Measurements from ENCODE around the gene TNS1. TPM values are rescaled to one million over a fixed set of nuclear protein-coding genes. Genes with fewer than 3 reads are reported as not detected.

Gene TNS1
- total RNA-seq, 2 donors from 2014 or later, result 0.80 to 16.8 TPM

GRCh38 chr2:217955881-217956493 is 46.8 kb downstream of the TNS1 start:
- DNase-seq, result no peak
- H3K9me3 ChIP-seq (ENCODE audit: control insufficient read depth, low read length, poor library complexity, severe bottlenecking), result no peaks in the 10 kb centered on the region
- ATAC-seq, result no peak
- H3K4me3 Mint-ChIP-seq, result no peak overlapping the region
- H3K4me1 Mint-ChIP-seq, result no peaks in the 10 kb centered on the region
- peaks cover 60% of the 10 kb centered on the region for H3K27me3 Mint-ChIP-seq
- H3K36me3 Mint-ChIP-seq (ENCODE audit: low read depth), result peaks cover 3% of the 10 kb centered on the region
- no peak overlapping the region for H3K27ac Mint-ChIP-seq

DNA sequence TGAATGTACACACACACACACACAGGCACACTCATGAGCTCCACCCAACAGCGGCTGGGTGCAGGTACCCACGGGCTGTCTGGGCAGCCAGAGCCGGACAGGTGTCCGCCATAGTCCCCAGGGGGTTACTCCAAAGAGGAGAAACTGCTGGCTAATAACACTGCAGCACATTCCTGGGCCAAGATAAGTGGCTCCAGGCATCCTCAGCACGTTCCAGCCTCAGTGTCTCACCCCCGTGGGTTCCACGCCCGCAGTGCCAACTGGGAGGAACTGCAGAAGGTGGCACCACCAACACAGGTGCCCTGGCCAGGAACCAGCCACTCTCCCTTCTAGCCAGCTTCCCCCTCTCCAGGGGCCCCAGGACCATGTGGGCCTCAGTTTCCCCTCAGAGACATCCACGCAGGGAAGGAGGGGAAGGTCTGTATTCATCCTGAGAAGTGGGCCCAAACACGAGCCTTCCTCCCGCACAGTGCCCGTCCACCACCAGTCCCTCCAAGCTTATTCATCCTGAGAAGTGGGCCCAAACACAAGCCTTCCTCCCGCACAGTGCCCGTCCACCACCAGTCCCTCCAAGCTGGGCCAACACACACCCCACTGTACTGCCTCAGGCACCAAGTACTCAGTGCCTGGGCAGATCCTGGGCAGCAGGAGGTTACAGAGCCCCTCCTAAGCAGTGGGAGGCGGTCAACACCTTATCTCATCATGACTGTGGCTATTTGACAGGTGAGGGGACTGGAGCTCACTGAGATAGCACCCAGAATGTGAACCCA is 47.6 kb downstream of the TNS1 start:
- no peak overlapping the region for H3K4me3 Mint-ChIP-seq
- DNase-seq (no peak), ATAC-seq (no peak)
- H3K27ac Mint-ChIP-seq, result no peak overlapping the region
- peaks cover 3% of the 10 kb centered on the region for H3K36me3 Mint-ChIP-seq (ENCODE audit: low read depth)
- H3K27me3 Mint-ChIP-seq, result peaks cover 65% of the 10 kb centered on the region
- H3K9me3 ChIP-seq (ENCODE audit: control insufficient read depth, low read length, poor library complexity, severe bottlenecking), result no peaks in the 10 kb centered on the region
- H3K4me1 Mint-ChIP-seq, result no peaks in the 10 kb centered on the region

GRCh38 chr2:217954469-217954868 is 48.3 kb downstream of the TNS1 start:
- DNase-seq (no peak), ATAC-seq (no peak)
- peaks cover 65% of the 10 kb centered on the region for H3K27me3 Mint-ChIP-seq

GRCh38 chr2:217954051-217954450 is 48.7 kb downstream of the TNS1 start:
- Mint-ChIP-seq H3K4me1 (peaks cover 2% of the 10 kb centered on the region), H3K36me3 (ENCODE audit: low read depth) (peaks cover 6% of the 10 kb centered on the region), H3K27ac (no peak overlapping the region), H3K27me3 (peaks cover 65% of the 10 kb centered on the region), H3K4me3 (no peak overlapping the region)
- H3K9me3 ChIP-seq (ENCODE audit: control insufficient read depth, low read length, poor library complexity, severe bottlenecking), result no peaks in the 10 kb centered on the region
- ATAC-seq (no peak), DNase-seq (no peak)

More at GRCh38 chr2:217954469-217954868, 48.3 kb downstream of the TNS1 start:
- Mint-ChIP-seq H3K36me3 (ENCODE audit: low read depth) (peaks cover 5% of the 10 kb centered on the region), H3K4me1 (peaks cover 1% of the 10 kb centered on the region), H3K4me3 (no peak overlapping the region), H3K27ac (no peak overlapping the region)
- H3K9me3 ChIP-seq (ENCODE audit: control insufficient read depth, low read length, poor library complexity, severe bottlenecking), result no peaks in the 10 kb centered on the region

DNA sequence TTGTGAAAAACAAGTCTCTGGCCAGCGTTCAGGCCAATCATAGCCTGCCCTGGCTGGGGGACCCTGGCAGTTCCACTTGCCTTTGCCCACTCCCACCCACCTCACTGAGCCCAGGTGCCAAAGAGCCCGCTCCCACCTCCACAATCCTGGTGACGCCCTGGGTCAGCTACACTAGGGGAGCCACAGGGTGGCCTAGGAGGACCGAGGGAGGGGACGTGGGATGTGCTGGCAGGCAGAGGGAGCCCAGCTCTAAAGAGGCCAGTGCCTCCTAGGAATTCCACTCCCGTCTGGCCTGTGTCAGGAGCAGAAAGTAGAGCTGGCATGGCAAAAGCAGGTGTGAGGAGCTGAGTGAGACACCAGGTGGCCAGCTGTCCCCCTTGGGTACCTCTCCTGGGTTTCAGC is 49.3 kb downstream of the TNS1 start:
- no peak overlapping the region for H3K4me3 Mint-ChIP-seq
- H3K27me3 Mint-ChIP-seq, result peaks cover 69% of the 10 kb centered on the region
- H3K4me1 Mint-ChIP-seq, result peaks cover 2% of the 10 kb centered on the region
- DNase-seq (no peak), ATAC-seq (no peak)
- H3K9me3 ChIP-seq (ENCODE audit: control insufficient read depth, low read length, poor library complexity, severe bottlenecking), result no peaks in the 10 kb centered on the region
- H3K36me3 Mint-ChIP-seq (ENCODE audit: low read depth), result peaks cover 6% of the 10 kb centered on the region
- H3K27ac Mint-ChIP-seq, result no peak overlapping the region

GRCh38 chr2:217953011-217953481 is 49.7 kb downstream of the TNS1 start:
- no peak for DNase-seq
- no peaks in the 10 kb centered on the region for H3K9me3 ChIP-seq (ENCODE audit: control insufficient read depth, low read length, poor library complexity, severe bottlenecking)
- Mint-ChIP-seq H3K27ac (no peak overlapping the region), H3K36me3 (ENCODE audit: low read depth) (peaks cover 6% of the 10 kb centered on the region), H3K4me1 (peaks cover 2% of the 10 kb centered on the region), H3K27me3 (peaks cover 70% of the 10 kb centered on the region), H3K4me3 (no peak overlapping the region)
- no peak for ATAC-seq

- no peak overlapping the region for H3K27ac Mint-ChIP-seq
- no peaks in the 10 kb centered on the region for H3K9me3 ChIP-seq (ENCODE audit: control insufficient read depth, low read length, poor library complexity, severe bottlenecking)
- H3K36me3 Mint-ChIP-seq (ENCODE audit: low read depth), result peaks cover 6% of the 10 kb centered on the region
- H3K27me3 Mint-ChIP-seq, result peaks cover 71% of the 10 kb centered on the region
- H3K4me1 Mint-ChIP-seq, result peaks cover 2% of the 10 kb centered on the region
- no peak for DNase-seq
- no peak overlapping the region for H3K4me3 Mint-ChIP-seq
- no peak for ATAC-seq
Measured at GRCh38 chr2:217952409-217952808, 50.4 kb downstream of the TNS1 start.

DNA sequence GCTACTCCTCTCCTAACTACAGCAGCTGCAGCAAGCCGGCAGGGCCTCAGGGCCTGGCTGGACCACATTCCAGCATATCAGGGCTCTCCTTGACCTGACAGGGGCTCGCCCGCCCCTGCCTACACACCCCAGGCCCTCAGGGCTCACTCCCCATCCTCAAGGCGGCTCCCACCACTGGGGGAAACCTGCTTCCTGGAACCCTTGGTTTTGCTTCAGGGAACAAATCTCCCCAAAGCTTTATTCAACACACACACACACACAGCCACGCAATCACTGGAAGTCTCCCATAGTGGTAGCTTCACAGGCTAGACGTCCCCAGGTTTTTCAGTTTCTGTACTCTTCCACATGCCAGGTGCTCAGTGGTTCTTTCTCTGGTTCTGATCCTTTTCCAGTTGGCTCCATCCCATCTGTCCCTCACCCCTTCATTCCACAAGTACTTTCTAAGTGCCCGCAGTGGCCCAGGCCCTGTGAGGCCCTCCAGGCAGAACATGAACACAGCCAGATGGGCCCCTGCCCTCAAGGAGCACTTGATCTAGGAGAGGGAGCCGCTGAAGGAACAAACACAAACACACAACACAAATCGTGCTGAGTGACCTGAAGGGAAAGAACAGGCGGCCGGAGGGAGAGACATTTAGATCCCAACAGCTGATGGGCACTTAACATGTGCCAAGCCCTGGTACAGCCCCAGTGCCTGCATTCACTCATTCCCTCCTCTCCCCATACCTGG is 51.1 kb downstream of the TNS1 start:
- peak overlapping the region; percentile 75 for H3K27ac Mint-ChIP-seq
- H3K36me3 Mint-ChIP-seq (ENCODE audit: low read depth), result peaks cover 6% of the 10 kb centered on the region
- H3K27me3 Mint-ChIP-seq, result peaks cover 71% of the 10 kb centered on the region
- no peak for DNase-seq
- no peak overlapping the region for H3K4me3 Mint-ChIP-seq
- no peak for ATAC-seq
- peaks cover 2% of the 10 kb centered on the region for H3K4me1 Mint-ChIP-seq
- no peaks in the 10 kb centered on the region for H3K9me3 ChIP-seq (ENCODE audit: control insufficient read depth, low read length, poor library complexity, severe bottlenecking)

DNA sequence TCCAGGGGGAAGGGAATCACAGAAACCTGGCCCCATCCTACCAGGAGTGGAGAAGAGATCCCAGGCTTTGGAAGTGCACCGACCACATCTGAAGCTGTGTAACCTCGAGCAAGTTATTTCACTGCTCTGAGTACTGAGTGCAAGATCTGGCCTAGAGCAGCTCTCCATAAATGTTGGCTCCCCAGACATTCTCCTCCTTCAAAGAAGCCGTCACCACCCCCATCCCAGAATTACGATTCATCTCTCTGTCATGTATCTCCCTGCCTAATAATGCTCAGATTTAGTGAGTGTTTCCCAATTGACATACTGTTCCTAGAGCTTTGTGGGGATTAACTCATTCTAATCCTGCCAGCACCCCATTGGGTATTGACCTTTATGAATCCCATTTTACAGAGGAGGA is 51.7 kb downstream of the TNS1 start:
- no peaks in the 10 kb centered on the region for H3K9me3 ChIP-seq (ENCODE audit: control insufficient read depth, low read length, poor library complexity, severe bottlenecking)
- DNase-seq (no peak), ATAC-seq (no peak)
- peaks cover 5% of the 10 kb centered on the region for H3K36me3 Mint-ChIP-seq (ENCODE audit: low read depth)
- no peak overlapping the region for H3K4me3 Mint-ChIP-seq
- no peak overlapping the region for H3K27ac Mint-ChIP-seq
- H3K27me3 Mint-ChIP-seq, result peaks cover 70% of the 10 kb centered on the region
- H3K4me1 Mint-ChIP-seq, result peaks cover 2% of the 10 kb centered on the region

DNA sequence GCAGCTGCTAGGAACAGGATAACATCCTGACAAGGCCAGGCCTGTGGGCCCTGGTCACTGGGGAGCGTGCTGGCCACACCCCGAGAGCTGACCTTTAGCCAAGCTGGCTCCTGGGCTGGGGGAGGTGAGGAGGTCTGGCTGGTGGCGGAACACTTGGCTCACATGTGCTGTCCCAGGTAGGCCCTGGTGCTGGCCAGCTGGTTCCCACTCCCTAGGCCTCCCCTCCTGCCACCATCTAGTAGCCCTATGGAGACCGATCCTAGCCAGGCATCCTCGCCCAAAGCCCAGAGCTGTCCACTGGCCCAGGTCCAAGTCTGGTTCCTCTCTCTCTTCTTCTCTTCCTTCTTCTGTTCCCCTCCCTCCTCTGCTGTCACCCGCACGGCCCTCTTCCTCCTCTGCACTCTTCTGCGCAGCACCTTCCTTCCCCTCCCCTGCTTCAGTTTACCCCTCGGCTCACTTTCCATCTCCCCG is 52.4 kb downstream of the TNS1 start:
- ATAC-seq (no peak), DNase-seq (no peak)
- peaks cover 6% of the 10 kb centered on the region for H3K36me3 Mint-ChIP-seq (ENCODE audit: low read depth)
- H3K27ac Mint-ChIP-seq, result no peak overlapping the region
- H3K4me1 Mint-ChIP-seq, result peaks cover 2% of the 10 kb centered on the region
- H3K9me3 ChIP-seq (ENCODE audit: control insufficient read depth, low read length, poor library complexity, severe bottlenecking), result no peaks in the 10 kb centered on the region
- no peak overlapping the region for H3K4me3 Mint-ChIP-seq
- peaks cover 70% of the 10 kb centered on the region for H3K27me3 Mint-ChIP-seq

- Mint-ChIP-seq H3K4me1 (peaks cover 2% of the 10 kb centered on the region), H3K27me3 (peaks cover 70% of the 10 kb centered on the region)
Measured at GRCh38 chr2:217949447-217949846, 53.3 kb downstream of the TNS1 start.

DNA sequence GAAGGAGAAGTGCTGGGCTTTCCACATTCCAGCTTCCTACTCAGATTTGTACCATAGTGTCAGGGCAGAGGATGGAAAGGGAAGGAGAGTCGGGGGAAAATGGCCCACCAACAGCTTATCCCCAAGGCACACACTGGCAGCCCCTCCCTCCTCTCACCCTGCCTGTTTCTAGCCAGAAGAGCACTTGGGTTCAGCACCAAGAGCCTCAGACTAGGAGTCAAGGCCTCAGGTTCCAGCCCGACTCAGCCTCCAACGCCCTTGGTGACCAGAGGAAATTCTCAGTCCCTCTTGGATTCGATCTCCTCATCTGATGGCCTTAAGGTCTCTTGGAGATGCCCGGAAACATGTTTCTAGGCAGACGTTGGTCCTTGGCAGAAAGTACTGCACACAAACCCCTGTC is 53.9 kb downstream of the TNS1 start:
- H3K9me3 ChIP-seq (ENCODE audit: control insufficient read depth, low read length, poor library complexity, severe bottlenecking), result no peaks in the 10 kb centered on the region
- Mint-ChIP-seq H3K36me3 (ENCODE audit: low read depth) (peaks cover 6% of the 10 kb centered on the region), H3K4me3 (no peak overlapping the region), H3K4me1 (peaks cover 2% of the 10 kb centered on the region), H3K27ac (no peak overlapping the region), H3K27me3 (peaks cover 71% of the 10 kb centered on the region)
- DNase-seq (no peak), ATAC-seq (no peak)

More at GRCh38 chr2:217949447-217949846, 53.3 kb downstream of the TNS1 start:
- no peaks in the 10 kb centered on the region for H3K9me3 ChIP-seq (ENCODE audit: control insufficient read depth, low read length, poor library complexity, severe bottlenecking)
- no peak overlapping the region for H3K27ac Mint-ChIP-seq
- ATAC-seq (no peak), DNase-seq (no peak)
- H3K36me3 Mint-ChIP-seq (ENCODE audit: low read depth), result peaks cover 6% of the 10 kb centered on the region
- no peak overlapping the region for H3K4me3 Mint-ChIP-seq

- ATAC-seq (no peak), DNase-seq (peak in 1 of 3 donors; percentile 4)
- Mint-ChIP-seq H3K27me3 (peaks cover 71% of the 10 kb centered on the region), H3K36me3 (ENCODE audit: low read depth) (peaks cover 8% of the 10 kb centered on the region), H3K27ac (no peak overlapping the region), H3K4me3 (no peak overlapping the region), H3K4me1 (peaks cover 6% of the 10 kb centered on the region)
- no peaks in the 10 kb centered on the region for H3K9me3 ChIP-seq (ENCODE audit: control insufficient read depth, low read length, poor library complexity, severe bottlenecking)
Measured at GRCh38 chr2:217948351-217948791, 54.4 kb downstream of the TNS1 start.
